Measurements from ENCODE around the gene PCDHGB4.
"Not testable (repeated sequence)": the region's sequence is repeated elsewhere in the genome, so short reads cannot be mapped to it uniquely, and the experiment has no call there.

PCDHGB4 gene

GRCh38 chr5:141387557-141388311, at the start of gene PCDHGB4:
TSS of gene PCDHGB4 (plus strand) at chr5:141387698. CDS start at chr5:141387885, 187 bp downstream.
- DNase-seq, result not testable (repeated sequence)

GRCh38 chr5:141338538-141339306, 48.8 kb upstream of the PCDHGB4 start, which contains the start of gene PCDHGA2:
TSS of gene PCDHGA2 (plus strand) at chr5:141338760.
- DNase-seq, result no peak

- DNase-seq, result not testable (repeated sequence)
Observed at GRCh38 chr5:141340781-141341354, 46.6 kb upstream of the PCDHGB4 start.

DNA sequence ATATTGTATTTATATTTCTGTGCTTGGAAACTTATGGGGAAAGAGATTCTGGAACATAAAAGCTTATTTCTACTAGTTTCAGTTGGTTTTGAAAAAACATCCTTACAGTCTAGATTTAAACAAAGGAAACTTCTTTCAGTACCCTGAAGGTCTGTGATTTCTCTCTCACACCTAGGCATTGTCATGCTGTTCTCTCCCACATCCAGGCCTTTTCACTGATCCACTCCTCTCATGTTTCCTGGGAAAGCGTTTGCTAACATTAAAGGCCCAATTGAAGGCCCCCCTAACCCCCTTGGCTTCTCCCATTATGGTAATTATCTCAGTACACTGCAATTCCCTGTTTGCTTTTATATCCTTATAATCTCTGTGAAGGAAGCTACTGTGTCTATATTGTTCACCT, 44.7 kb upstream of the PCDHGB4 start:
- DNase-seq, result no peak

DNA sequence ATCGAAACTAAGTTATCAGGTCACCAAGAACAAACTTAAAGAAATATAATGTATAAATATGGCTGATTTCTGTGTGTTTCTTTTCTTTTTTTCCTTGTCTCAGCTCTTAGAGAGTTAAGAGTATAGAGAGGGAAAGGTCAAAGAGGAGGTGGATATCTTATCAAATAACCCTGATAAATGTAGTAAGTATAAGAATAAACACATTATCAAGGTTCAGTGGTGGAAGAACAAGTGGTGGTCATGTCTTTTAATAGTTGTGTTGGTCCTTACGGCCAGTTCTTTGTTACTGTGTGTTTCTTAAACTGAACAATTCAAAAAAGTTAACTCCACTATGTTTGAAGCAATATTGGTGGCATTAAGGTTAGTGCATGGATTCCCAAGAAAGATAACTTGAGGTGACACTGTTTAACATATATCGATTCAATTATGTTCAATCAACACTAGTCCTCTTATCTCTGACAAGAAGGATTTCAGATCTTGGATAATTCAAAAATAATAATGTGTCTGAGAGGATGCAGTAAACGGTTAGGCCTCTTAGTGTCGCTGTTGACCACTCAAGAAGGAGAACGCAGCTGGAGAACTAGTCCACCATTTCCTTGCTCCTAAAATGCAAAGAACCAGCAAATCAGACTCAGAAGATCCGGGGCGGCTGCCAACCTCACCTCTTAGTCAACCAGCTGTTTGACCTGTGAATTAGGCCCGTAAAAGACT, 44.1 kb upstream of the PCDHGB4 start, which contains the start of gene PCDHGA3:
Gene PCDHGA3 (plus strand): TSS at position 588 of the 711 bp plus-strand sequence. CDS start 205 bp downstream, outside the sequence.
- no peak for DNase-seq

DNA sequence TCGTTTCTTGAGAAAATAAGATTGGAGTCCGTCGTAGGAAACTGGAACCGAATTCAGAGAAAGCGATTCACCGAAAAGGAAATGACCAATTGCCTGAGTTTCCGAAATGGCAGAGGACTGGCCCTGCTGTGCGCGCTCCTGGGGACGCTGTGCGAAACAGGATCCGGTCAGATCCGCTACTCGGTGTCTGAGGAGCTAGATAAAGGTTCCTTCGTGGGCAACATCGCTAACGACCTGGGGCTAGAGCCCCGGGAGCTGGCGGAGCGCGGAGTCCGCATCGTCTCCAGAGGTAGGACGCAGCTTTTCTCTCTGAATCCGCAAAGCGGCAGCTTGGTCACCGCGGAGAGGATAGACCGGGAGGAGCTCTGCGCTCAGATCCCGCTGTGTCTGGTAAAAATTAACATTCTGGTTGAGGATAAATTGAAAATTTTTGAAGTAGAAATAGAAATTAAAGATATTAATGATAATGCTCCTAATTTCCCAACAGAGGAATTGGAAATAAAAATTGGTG, 43.5 kb upstream of the PCDHGB4 start:
- no peak for DNase-seq

DNA sequence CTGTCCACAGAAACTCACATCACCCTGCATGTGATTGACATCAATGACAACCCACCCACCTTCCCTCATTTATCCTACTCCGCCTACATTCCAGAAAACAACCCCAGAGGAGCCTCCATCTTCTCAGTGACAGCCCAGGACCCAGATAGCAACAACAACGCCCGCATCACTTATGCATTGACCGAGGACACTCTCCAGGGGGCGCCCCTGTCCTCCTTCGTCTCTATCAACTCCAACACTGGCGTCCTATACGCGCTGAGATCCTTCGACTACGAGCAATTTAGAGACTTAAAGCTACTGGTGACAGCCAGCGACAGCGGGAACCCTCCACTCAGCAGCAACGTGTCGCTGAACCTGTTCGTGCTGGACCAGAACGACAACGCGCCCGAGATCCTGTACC, 42.2 kb upstream of the PCDHGB4 start:
- no peak for DNase-seq

DNA sequence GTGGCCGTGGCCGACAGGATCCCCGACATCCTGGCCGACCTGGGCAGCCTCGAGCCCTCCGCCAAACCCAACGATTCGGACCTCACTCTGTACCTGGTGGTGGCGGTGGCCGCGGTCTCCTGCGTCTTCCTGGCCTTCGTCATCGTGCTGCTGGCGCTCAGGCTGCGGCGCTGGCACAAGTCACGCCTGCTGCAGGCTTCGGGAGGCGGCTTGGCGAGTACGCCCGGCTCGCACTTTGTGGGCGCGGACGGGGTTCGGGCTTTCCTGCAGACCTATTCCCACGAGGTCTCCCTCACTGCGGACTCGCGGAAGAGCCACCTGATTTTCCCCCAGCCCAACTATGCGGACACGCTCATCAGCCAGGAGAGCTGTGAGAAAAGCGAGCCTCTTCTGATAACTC, 41.5 kb upstream of the PCDHGB4 start:
- DNase-seq, result not testable (repeated sequence)

GRCh38 chr5:141349917-141350619, 37.4 kb upstream of the PCDHGB4 start, which contains the start of gene PCDHGB1:
TSS of gene PCDHGB1 (plus strand) at chr5:141350099. CDS start at chr5:141350261, 162 bp downstream.
- peak; percentile 3 for DNase-seq

DNA sequence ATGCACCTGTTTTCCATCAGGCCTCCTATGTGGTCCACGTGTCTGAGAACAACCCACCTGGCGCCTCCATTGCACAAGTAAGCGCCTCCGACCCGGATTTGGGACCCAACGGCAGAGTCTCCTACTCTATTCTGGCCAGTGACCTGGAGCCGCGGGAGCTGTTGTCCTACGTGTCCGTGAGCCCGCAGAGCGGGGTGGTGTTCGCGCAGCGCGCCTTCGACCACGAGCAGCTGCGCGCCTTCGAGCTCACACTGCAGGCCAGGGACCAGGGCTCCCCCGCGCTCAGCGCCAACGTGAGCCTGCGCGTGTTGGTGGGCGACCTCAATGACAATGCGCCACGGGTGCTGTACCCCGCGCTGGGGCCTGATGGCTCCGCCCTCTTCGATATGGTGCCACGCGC, 35.9 kb upstream of the PCDHGB4 start:
- DNase-seq, result no peak

- no peak for DNase-seq
Observed at GRCh38 chr5:141354900-141355469, 32.5 kb upstream of the PCDHGB4 start, which contains the start of gene PCDHGA4. TSS of gene PCDHGA4 (plus strand) at chr5:141355021. CDS start at chr5:141355108, 87 bp downstream.

- no peak for DNase-seq
Observed at GRCh38 chr5:141355641-141356040, 31.9 kb upstream of the PCDHGB4 start.

DNA sequence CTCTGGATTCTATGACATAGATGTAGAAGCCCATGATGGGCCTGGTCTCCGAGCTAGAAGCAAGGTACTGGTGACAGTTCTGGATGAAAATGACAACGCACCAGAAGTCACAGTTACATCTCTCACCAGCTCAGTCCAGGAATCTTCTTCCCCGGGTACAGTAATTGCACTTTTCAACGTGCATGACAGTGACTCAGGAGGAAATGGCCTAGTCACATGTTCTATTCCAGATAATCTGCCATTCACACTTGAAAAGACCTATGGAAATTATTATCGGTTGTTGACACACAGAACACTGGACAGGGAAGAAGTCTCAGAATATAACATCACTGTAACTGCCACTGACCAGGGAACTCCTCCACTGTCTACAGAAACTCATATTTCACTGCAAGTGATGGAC, 31.4 kb upstream of the PCDHGB4 start:
- no peak for DNase-seq

DNA sequence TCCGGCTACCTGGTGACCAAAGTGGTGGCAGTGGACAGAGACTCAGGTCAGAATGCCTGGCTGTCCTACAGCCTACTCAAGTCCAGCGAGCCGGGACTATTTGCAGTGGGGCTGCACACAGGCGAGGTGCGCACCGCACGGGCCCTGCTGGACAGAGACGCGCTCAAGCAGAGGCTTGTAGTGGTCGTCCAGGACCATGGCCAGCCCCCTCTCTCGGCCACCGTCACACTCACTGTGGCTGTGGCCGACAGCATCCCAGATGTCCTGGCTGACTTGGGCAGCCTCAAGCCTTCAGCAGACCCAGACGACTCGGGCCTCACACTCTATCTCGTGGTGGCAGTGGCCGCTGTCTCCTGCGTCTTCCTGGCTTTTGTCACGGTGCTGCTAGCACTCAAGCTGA, 30.5 kb upstream of the PCDHGB4 start:
- DNase-seq, result no peak

- no peak for DNase-seq
Observed at GRCh38 chr5:141359790-141360426, 27.6 kb upstream of the PCDHGB4 start, which contains the start of gene PCDHGB2. TSS of gene PCDHGB2 (plus strand) at chr5:141359994. CDS start at chr5:141360136, 142 bp downstream.

GRCh38 chr5:141360685-141361084, 26.8 kb upstream of the PCDHGB4 start:
- no peak for DNase-seq

DNA sequence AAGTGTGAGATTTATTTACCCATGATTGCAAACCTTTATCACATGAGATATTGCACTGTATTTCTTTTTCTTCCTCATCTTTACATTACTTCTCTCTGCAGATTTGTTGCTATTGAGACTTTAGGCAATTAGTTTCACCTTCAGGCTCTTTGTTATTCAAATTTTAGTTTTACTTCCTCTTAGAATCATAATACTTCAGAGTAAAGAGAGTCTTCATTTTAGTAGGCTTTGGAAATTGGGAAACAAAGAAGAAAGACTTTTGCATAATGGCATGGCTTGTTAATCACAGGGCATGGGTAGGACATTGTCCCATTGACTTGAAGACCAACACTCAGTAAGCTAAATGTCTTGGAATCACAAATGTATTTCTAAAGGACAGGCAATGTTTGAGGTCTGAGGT, 24.8 kb upstream of the PCDHGB4 start:
- no peak for DNase-seq

DNA sequence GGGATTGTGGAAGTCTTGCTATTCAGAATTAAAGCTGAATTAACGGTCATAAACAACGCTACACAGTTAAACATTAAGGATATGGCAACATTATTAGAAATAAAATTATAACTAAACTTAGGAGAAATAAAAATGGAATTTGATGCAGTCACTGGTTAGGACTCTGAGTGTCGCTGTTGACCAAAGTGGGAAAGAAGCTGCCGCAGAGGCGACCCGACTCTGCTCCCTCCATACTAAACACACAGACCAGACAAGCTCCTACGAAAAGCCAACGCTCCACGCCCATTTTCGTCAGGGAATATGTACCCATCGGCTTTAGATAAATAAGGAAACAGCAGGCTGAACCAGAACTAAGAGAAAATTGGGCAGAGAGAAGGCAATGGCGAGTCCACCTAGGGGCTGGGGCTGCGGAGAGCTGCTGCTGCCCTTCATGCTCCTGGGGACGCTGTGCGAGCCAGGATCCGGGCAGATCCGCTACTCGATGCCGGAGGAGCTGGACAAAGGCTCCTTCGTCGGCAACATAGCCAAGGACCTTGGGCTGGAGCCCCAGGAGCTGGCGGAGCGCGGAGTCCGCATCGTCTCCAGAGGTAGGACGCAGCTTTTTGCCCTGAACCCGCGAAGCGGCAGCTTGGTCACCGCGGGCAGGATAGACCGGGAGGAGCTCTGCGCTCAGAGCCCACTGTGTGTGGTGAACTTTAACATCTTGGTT, 23.4 kb upstream of the PCDHGB4 start, which contains the start of gene PCDHGA5:
Gene PCDHGA5 (plus strand): TSS at position 211 of the 709 bp plus-strand sequence. CDS start 169 bp downstream, at position 380.
- no peak for DNase-seq

DNA sequence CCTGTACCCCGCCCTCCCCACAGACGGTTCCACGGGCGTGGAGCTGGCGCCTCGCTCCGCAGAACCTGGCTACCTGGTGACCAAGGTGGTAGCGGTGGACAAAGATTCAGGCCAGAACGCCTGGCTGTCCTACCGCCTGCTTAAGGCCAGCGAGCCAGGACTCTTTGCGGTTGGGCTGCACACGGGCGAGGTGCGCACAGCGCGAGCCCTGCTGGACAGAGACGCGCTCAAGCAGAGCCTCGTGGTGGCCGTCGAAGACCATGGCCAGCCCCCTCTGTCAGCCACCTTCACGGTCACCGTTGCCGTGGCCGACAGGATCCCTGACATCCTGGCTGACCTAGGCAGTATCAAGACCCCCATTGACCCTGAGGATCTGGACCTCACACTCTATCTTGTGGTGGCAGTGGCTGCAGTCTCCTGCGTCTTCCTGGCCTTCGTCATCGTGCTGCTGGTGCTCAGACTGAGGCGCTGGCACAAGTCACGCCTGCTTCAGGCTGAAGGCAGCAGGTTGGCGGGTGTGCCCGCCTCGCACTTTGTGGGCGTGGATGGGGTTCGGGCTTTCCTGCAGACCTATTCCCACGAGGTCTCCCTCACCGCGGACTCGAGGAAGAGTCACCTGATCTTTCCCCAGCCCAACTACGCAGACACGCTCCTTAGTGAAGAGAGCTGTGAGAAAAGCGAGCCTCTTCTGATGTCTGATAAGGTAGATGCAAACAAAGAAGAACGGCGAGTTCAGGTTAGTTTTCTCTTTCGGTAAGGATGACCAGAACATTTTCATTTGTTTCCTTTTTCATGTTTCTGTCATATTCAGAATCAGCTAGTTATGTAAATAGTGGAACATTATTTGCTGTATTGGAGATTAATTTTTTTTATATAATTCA, 21.2 kb upstream of the PCDHGB4 start:
- no peak for DNase-seq
